ENCODE results near the gene NCOA5.

The NCOA5 gene

GRCh38 chr20:46077642-46078305 lies 12.0 kb downstream of the NCOA5 start:
- no peak for DNase-seq (ENCODE audit: low read depth)
- no peak overlapping the region for H3K4me3 ChIP-seq (ENCODE audit: low read depth, low read length)
- TF ChIP-seq CTCF (IDR thresholded peaks at IDR 0.05; ENCODE audit: low read depth, low read length) = no peak
- TF ChIP-seq MAX (IDR thresholded peaks at IDR 0.05; ENCODE audit: low read depth, low read length) = no peak
- TF ChIP-seq MYC (IDR thresholded peaks at IDR 0.05; ENCODE audit: low read depth, low read length) = no peak
- no peak for TF ChIP-seq POLR2A (IDR thresholded peaks at IDR 0.05; ENCODE audit: extremely low read depth, insufficient read length)

GRCh38 chr20:46076806-46077205 lies 13.0 kb downstream of the NCOA5 start:
- no peak overlapping the region for H3K4me3 ChIP-seq (ENCODE audit: low read depth, low read length)
- TF ChIP-seq MAX (IDR thresholded peaks at IDR 0.05; ENCODE audit: low read depth, low read length) (no peak), CTCF (IDR thresholded peaks at IDR 0.05; ENCODE audit: low read depth, low read length) (no peak)
- DNase-seq (ENCODE audit: low read depth) = no peak

DNA sequence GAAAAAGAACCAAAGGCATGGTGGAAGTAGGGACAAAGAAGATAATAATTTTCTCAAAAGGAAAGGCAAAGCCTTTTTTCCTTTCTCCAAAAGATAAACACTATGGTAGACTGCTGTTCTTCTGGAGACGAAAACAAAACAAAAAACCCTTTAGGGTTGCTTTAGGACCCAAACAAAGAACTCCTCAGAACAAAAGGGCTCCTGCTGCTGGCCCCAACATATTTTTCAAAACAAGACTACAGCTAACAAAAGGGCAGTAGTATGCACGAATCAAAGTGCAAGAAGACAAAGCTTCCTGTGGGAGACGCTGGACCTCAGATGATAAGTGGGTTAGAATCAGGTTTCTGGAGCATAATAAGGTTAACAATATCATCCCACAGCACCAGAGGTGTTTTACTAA lies 15.8 kb downstream of the NCOA5 start:
- no peak for TF ChIP-seq MAX (IDR thresholded peaks at IDR 0.05; ENCODE audit: low read depth, low read length)
- DNase-seq (ENCODE audit: low read depth) = no peak
- no peak overlapping the region for H3K4me3 ChIP-seq (ENCODE audit: low read depth, low read length)

- DNase-seq (ENCODE audit: low read depth) = no peak
- H3K4me3 ChIP-seq (ENCODE audit: low read depth, low read length) = no peak overlapping the region
- TF ChIP-seq CTCF (IDR thresholded peaks at IDR 0.05; ENCODE audit: low read depth, low read length) = no peak
- no peak for TF ChIP-seq POLR2A (IDR thresholded peaks at IDR 0.05; ENCODE audit: extremely low read depth, insufficient read length)
- no peak for TF ChIP-seq MAX (IDR thresholded peaks at IDR 0.05; ENCODE audit: low read depth, low read length)
- no peak for TF ChIP-seq MYC (IDR thresholded peaks at IDR 0.05; ENCODE audit: low read depth, low read length)
These were observed 16.3 kb downstream of the NCOA5 start for GRCh38 chr20:46073443-46073842.

- H3K4me3 ChIP-seq (ENCODE audit: low read depth, low read length) = no peak overlapping the region
- DNase-seq (ENCODE audit: low read depth) = no peak
- TF ChIP-seq MAX (IDR thresholded peaks at IDR 0.05; ENCODE audit: low read depth, low read length) (no peak), CTCF (IDR thresholded peaks at IDR 0.05; ENCODE audit: low read depth, low read length) (no peak), MYC (IDR thresholded peaks at IDR 0.05; ENCODE audit: low read depth, low read length) (no peak), POLR2A (IDR thresholded peaks at IDR 0.05; ENCODE audit: extremely low read depth, insufficient read length) (no peak)
These were observed 16.7 kb downstream of the NCOA5 start for GRCh38 chr20:46073024-46073423.

DNA sequence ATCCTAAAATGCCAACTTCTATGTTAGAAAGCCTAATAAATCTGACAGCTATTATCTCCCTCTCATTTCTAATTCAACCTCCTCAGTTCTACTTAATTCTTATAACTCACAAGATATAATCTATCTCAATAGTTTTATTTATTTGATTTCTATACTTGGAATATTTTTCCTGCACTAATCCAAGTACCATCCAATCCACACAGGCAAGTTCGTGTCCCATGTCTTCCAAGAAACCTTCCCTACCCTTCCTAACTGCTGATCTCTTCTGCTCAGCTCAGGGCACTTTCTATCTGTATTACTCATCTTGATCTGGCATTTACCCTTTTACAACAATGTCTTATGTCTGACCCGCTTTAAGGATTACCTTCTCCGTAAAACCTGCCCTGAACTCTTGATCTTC lies 18.2 kb downstream of the NCOA5 start:
- no peak for TF ChIP-seq MAX (IDR thresholded peaks at IDR 0.05; ENCODE audit: low read depth, low read length)
- no peak for TF ChIP-seq CTCF (IDR thresholded peaks at IDR 0.05; ENCODE audit: low read depth, low read length)
- TF ChIP-seq POLR2A (IDR thresholded peaks at IDR 0.05; ENCODE audit: extremely low read depth, insufficient read length) = no peak
- TF ChIP-seq MYC (IDR thresholded peaks at IDR 0.05; ENCODE audit: low read depth, low read length) = no peak
- DNase-seq (ENCODE audit: low read depth) = no peak
- no peak overlapping the region for H3K4me3 ChIP-seq (ENCODE audit: low read depth, low read length)
